RWPE2 (cell line): ENCODE results near the gene ADAMTS6.

Experiments
- ATAC-seq: fragments of 200-7000 bp; cut with Tn5 transposase; 3 replicates; pipeline ENCODE4 v1.9.1; 2021; ENCODE audit warnings: low read depth
- DNase-seq: peaks from one replicate; pipeline ENCODE4 v3.0.0-alpha.2; 2020; ENCODE audit warnings: low spot score
- H3K27ac ChIP-seq: fragments of 450-650 bp; 2 replicates; pipeline ENCODE4 v1.5.1; 2017; ENCODE audit warnings: mild to moderate bottlenecking; ENCODE audit not compliant: poor library complexity, severe bottlenecking
- H3K27me3 ChIP-seq: fragments of 250-450 bp; sonication (Bioruptor Pico); 2 replicates; pipeline ENCODE4 v1.5.1; 2021; ENCODE audit warnings: mild to moderate bottlenecking, moderate library complexity; ENCODE audit not compliant: insufficient read depth, poor library complexity, severe bottlenecking
- H3K36me3 ChIP-seq: fragments of 250-450 bp; sonication (Bioruptor Pico); 2 replicates; pipeline ENCODE4 v1.5.1; 2020; ENCODE audit warnings: low read depth, mild to moderate bottlenecking, moderate library complexity
- H3K4me1 ChIP-seq: fragments of 250-450 bp; sonication (Bioruptor Pico); 2 replicates; pipeline ENCODE4 v1.5.1; 2021; ENCODE audit warnings: mild to moderate bottlenecking, moderate library complexity; ENCODE audit not compliant: insufficient read depth, poor library complexity, severe bottlenecking
- H3K4me3 ChIP-seq: fragments of 250-450 bp; sonication (Bioruptor Pico); 2 replicates; pipeline ENCODE4 v1.5.1; 2021; ENCODE audit warnings: mild to moderate bottlenecking, moderate library complexity; ENCODE audit not compliant: severe bottlenecking
- H3K9me3 ChIP-seq: fragments of 250-450 bp; sonication (Bioruptor Pico); 2 replicates; pipeline ENCODE4 v1.5.1; 2021; ENCODE audit warnings: mild to moderate bottlenecking, moderate library complexity; ENCODE audit not compliant: severe bottlenecking
- TF ChIP-seq, protein P1 (sequence below): fragments of 450-650 bp; IDR thresholded peaks from one replicate; pipeline ENCODE4 v1.5.1; 2017; ENCODE audit warnings: mild to moderate bottlenecking, moderate library complexity; ENCODE audit not compliant: poor library complexity, severe bottlenecking

ADAMTS6 gene

DNA sequence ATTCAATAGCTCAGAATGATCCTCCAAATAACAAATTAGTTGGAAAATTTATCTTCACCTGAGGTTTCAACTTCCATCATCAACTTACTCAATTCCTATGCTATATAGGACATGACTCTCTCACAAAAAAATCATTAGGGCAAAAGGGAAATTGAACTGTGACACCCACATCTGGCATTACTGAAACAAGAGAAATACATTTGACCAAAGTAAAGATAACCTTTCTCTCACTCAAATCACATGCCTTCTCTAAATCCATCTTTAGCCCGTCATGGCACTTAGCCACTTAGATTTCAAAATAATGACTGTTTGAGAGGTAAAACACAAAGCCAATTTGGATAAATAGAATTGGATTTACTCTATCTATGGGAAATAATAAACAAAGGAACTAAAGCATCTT is 126.4 kb downstream of the ADAMTS6 start:
- TF ChIP-seq, protein P1, sequence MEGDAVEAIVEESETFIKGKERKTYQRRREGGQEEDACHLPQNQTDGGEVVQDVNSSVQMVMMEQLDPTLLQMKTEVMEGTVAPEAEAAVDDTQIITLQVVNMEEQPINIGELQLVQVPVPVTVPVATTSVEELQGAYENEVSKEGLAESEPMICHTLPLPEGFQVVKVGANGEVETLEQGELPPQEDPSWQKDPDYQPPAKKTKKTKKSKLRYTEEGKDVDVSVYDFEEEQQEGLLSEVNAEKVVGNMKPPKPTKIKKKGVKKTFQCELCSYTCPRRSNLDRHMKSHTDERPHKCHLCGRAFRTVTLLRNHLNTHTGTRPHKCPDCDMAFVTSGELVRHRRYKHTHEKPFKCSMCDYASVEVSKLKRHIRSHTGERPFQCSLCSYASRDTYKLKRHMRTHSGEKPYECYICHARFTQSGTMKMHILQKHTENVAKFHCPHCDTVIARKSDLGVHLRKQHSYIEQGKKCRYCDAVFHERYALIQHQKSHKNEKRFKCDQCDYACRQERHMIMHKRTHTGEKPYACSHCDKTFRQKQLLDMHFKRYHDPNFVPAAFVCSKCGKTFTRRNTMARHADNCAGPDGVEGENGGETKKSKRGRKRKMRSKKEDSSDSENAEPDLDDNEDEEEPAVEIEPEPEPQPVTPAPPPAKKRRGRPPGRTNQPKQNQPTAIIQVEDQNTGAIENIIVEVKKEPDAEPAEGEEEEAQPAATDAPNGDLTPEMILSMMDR: no peak
- no peak for DNase-seq
- ATAC-seq: no peak
- no peaks in the 10 kb centered on the region for H3K9me3 ChIP-seq
- H3K36me3 ChIP-seq: peaks cover 5% of the 10 kb centered on the region; the same call in 1 of the 2 replicates
- no peaks in the 10 kb centered on the region for H3K27me3 ChIP-seq
- no peak overlapping the region for H3K27ac ChIP-seq
- no peaks in the 10 kb centered on the region for H3K4me1 ChIP-seq
- H3K4me3 ChIP-seq: no peak overlapping the region

DNA sequence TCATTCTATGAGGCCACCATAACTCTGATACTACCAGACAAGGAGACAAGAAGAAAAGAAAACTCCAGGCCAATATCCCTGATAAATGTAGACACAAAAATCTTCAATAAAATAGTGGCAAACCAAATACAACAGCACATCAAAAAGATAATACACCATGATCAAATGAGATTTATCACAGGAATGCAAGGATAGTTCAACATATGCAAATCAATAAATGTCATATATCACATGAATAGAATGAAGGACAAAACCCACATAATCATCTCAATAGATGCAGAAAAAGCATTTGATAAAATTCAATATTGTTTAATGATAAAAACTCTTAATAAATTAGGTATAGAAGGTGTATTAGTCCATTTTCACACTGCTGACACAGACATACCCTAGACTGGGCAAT is 139.9 kb downstream of the ADAMTS6 start:
- DNase-seq (no peak), ATAC-seq (no peak)
- Histone ChIP-seq H3K27me3 (no peaks in the 10 kb centered on the region), H3K36me3 (peaks cover 6% of the 10 kb centered on the region; the same call in 1 of the 2 replicates), H3K4me3 (no peak overlapping the region), H3K4me1 (no peaks in the 10 kb centered on the region), H3K9me3 (peaks cover 27% of the 10 kb centered on the region), H3K27ac (no peak overlapping the region)
- TF ChIP-seq, protein P1: no peak

DNA sequence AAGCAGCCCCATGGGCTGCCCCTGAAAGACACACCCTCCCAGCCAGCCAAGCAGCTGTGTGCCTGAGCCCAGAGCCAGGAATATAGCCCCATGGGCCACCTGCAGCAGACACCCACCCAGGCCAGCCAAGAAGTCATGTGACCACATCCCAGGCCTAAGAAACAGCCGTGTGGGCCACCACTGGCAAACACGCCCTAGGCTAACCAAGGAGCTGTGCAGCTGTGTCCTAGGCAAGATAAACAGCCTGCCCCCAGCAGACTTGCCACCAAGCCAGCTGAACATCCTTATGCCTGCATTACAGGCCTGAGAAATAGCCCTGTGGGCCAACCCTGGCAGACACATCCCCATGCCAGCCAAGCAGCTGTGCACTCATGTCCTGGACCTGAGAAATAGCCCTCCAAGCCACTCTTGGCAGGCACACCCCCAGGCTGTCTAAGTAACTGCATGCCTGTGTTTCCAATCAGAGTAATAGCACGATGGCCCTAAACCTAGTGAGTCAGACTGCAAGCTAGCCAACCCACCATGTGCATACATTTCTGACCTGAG is 143.0 kb downstream of the ADAMTS6 start:
- H3K9me3 ChIP-seq: peaks cover 27% of the 10 kb centered on the region
- DNase-seq: no peak
- H3K4me3 ChIP-seq: no peak overlapping the region
- TF ChIP-seq, protein P1: no peak
- no peaks in the 10 kb centered on the region for H3K4me1 ChIP-seq
- H3K36me3 ChIP-seq: peaks cover 3% of the 10 kb centered on the region; the same call in 1 of the 2 replicates
- H3K27ac ChIP-seq: no peak overlapping the region
- H3K27me3 ChIP-seq: no peaks in the 10 kb centered on the region
- no peak for ATAC-seq

DNA sequence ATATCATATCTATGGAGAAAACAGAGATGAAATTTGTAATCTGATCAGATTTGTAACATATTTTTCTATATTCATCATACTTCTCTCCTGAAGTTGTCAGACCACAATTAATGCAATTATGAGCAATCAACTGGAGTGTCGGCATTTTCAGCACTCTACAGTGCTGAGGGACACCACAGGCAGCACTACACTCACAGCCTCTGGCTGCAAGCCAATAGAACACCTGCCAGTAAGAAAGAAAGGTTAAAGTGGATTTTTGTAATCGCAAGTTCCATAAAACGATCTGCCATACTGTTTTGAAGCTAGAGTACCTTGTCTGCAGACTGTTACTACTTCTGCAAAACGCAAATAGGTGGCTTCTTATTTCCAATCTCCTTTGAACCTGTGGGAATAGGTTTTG is 147.6 kb downstream of the ADAMTS6 start:
- ATAC-seq (peak; percentile 45; the same call in 2 of the 3 replicates), DNase-seq (no peak)
- Histone ChIP-seq H3K9me3 (no peaks in the 10 kb centered on the region), H3K36me3 (peaks cover 24% of the 10 kb centered on the region), H3K27ac (no peak overlapping the region), H3K4me3 (no peak overlapping the region), H3K4me1 (peaks cover 8% of the 10 kb centered on the region), H3K27me3 (no peaks in the 10 kb centered on the region)
- TF ChIP-seq, protein P1: no peak

DNA sequence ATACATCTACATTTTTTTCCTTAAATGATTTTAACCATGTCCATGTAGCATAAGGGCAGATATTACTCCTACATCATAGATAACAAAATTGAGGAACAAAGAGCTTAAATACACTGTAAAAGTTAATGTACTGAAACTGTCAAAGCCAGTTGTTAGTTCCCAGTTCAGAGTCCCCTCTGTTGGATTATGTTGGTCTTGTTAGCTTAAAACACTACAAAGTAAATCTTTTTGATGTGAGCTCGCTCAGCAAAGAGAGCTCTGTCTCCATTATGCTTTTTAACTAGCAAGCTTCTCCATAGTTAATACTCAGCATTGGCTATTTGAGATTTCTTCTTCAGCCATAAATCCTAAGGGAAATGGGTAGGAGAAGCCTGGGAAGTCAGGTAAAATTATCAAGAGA is 149.1 kb downstream of the ADAMTS6 start:
- Histone ChIP-seq H3K27me3 (no peaks in the 10 kb centered on the region), H3K4me1 (peaks cover 13% of the 10 kb centered on the region), H3K27ac (no peak overlapping the region), H3K4me3 (no peak overlapping the region), H3K36me3 (peaks cover 33% of the 10 kb centered on the region), H3K9me3 (no peaks in the 10 kb centered on the region)
- no peak for DNase-seq
- TF ChIP-seq, protein P1: no peak
- no peak for ATAC-seq
